Panc1 (cell line): Measurements from ENCODE around the gene HLA-DOB.

Source experiments
- POLR2AphosphoS5 ChIP-seq: IDR thresholded peaks from 2 replicates; pipeline ENCODE4 v1.6.1; 2012; ENCODE audit warnings: mild to moderate bottlenecking, low read depth, low read length, moderate library complexity
- REST ChIP-seq, 2 experiments: IDR thresholded peaks; 2 replicates each; pipeline ENCODE4 v1.6.1; 2011 to 2012; ENCODE audit warnings: low read depth in 2 of 2, control low read depth in 1 of 2, low read length in 1 of 2, mild to moderate bottlenecking in 1 of 2, moderate library complexity in 1 of 2; ENCODE audit not compliant: insufficient read depth in 1 of 2
- SIN3A ChIP-seq: IDR thresholded peaks from 2 replicates; pipeline ENCODE4 v1.6.1; 2012; ENCODE audit warnings: low read depth, mild to moderate bottlenecking, low read length, moderate library complexity, borderline replicate concordance; ENCODE audit not compliant: insufficient read depth
- TF ChIP-seq, protein P1 (sequence below): fragments of 450-650 bp; IDR thresholded peaks from 2 replicates; pipeline ENCODE4 v1.5.1; 2017; ENCODE audit warnings: mild to moderate bottlenecking

- TF ChIP-seq, protein P1, sequence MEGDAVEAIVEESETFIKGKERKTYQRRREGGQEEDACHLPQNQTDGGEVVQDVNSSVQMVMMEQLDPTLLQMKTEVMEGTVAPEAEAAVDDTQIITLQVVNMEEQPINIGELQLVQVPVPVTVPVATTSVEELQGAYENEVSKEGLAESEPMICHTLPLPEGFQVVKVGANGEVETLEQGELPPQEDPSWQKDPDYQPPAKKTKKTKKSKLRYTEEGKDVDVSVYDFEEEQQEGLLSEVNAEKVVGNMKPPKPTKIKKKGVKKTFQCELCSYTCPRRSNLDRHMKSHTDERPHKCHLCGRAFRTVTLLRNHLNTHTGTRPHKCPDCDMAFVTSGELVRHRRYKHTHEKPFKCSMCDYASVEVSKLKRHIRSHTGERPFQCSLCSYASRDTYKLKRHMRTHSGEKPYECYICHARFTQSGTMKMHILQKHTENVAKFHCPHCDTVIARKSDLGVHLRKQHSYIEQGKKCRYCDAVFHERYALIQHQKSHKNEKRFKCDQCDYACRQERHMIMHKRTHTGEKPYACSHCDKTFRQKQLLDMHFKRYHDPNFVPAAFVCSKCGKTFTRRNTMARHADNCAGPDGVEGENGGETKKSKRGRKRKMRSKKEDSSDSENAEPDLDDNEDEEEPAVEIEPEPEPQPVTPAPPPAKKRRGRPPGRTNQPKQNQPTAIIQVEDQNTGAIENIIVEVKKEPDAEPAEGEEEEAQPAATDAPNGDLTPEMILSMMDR, result no peak
- TF ChIP-seq POLR2AphosphoS5, result no peak
- TF ChIP-seq REST (IDR thresholded peaks at IDR 0.05; ENCODE audit: insufficient read depth in 1 of 2, low read depth in 2 of 2, low read length in 1 of 2), result no peak
- TF ChIP-seq SIN3A, result no peak
These were observed 41.4 kb upstream of the HLA-DOB start for GRCh38 chr6:32858194-32858593.
